ENCODE results near the gene NLRC3. TPM values are rescaled to one million over a fixed set of nuclear protein-coding genes. Genes with fewer than 3 reads are reported as not detected.

The NLRC3 gene
- total and polyA plus RNA-seq, 10 donors: 8.6 to 34.0 (median 25.3) TPM

- intact Hi-C loops (cut with DNase I; ENCODE audit: low total_unique reads): no loop called here
- no peaks in the 10 kb centered on the region for H3K27me3 ChIP-seq (replicated peaks in 1 of 7)
- H3K27ac ChIP-seq: no peak overlapping the region
- H3K4me1 ChIP-seq: no peaks in the 10 kb centered on the region
- no peaks in the 10 kb centered on the region for H3K9me3 ChIP-seq
- H3K4me3 ChIP-seq: no peak overlapping the region
- peaks cover 0 to 94% (median 44%) of the 10 kb centered on the region in 6 donors for H3K36me3 ChIP-seq
- WGBS, 5 donors: 96 to 97% (median 97%) methylated on average over 30 to 43 of the region's 43 CpGs
- peak; percentile 73 for DNase-seq
- TF ChIP-seq CTCF (IDR thresholded peaks at IDR 0.05 in 8 of 11, conservative IDR thresholded peaks at IDR 0.05 in 3 of 11): no peak
- no peak for TF ChIP-seq POLR2A (IDR thresholded peaks at IDR 0.05)
- peak in 1 of 3 donors; percentile 28 for TF ChIP-seq POLR2AphosphoS5 (IDR thresholded peaks at IDR 0.05)
Measured at GRCh38 chr16:3564130-3564888, 12.9 kb downstream of the NLRC3 start.

DNA sequence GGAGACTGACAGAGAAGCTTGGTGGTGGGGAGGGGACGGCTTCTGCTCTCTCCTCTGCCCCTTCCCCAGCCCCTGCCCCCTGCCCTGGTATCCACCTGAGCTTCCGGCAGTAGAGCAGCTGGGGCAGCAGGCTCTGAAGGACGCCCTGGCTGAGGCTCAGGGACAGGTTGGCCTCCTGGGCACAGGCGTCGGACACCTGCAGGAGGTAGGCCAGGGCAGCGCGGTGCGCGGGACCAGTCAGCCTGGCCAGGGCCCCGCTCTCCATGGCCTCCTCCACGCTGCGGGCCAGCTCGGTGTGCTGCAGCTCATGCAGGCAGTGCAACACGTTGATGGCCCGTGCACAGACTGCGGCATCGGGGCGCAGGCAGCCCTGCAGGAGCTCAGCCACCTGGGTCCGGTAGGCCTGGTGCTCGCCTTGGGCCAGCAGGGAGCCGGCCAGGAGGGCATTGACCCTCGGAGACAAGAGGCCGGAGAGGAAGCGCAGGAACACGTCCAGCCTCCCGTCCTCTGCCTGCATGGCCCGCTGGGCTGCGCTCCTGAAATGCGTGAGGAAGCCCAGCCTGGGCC is 14.2 kb downstream of the NLRC3 start:
- intact Hi-C loops (cut with DNase I; ENCODE audit: low total_unique reads): no loop called here
- Histone ChIP-seq H3K27me3 (replicated peaks in 1 of 7) (no peaks in the 10 kb centered on the region), H3K9me3 (no peaks in the 10 kb centered on the region), H3K36me3 (peaks cover 0 to 96% (median 44%) of the 10 kb centered on the region in 6 donors), H3K4me1 (no peaks in the 10 kb centered on the region), H3K27ac (no peak overlapping the region), H3K4me3 (no peak overlapping the region)
- DNase-seq: peak; percentile 67
- no peak for TF ChIP-seq POLR2AphosphoS5 (IDR thresholded peaks at IDR 0.05)
- TF ChIP-seq POLR2A (IDR thresholded peaks at IDR 0.05): no peak
- TF ChIP-seq CTCF (IDR thresholded peaks at IDR 0.05 in 8 of 11, conservative IDR thresholded peaks at IDR 0.05 in 3 of 11): no peak
- WGBS, 5 donors: 94 to 99% (median 96%) methylated on average over 22 to 29 of the region's 29 CpGs

DNA sequence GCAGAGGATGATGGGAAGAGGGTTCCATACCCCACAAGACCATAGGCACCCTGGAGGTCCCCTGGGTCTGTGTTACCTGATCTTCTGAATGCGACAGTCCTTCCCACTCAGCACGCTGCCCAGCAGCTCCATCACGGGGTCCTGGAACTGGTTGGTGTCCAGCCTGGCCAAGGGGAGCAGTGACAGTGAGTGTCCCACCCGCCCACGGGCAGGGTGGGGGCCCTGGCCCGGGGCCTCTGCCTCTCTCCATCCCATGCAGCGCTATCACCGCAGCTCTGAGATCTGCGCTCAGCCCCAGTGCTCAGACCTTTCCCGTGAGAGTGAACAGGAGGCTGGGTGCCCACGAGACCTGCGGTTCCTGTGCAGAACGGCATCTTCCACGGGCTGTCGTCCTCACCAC is 15.6 kb downstream of the NLRC3 start:
- Histone ChIP-seq H3K4me1 (no peaks in the 10 kb centered on the region), H3K27me3 (replicated peaks in 1 of 7) (no peaks in the 10 kb centered on the region), H3K4me3 (no peak overlapping the region), H3K36me3 (peaks cover 0 to 96% (median 55%) of the 10 kb centered on the region in 6 donors), H3K27ac (no peak overlapping the region), H3K9me3 (no peaks in the 10 kb centered on the region)
- intact Hi-C loops (cut with DNase I; ENCODE audit: low total_unique reads): no loop called here
- peak in 1 of 3 donors; percentile 52 for TF ChIP-seq POLR2AphosphoS5 (IDR thresholded peaks at IDR 0.05)
- TF ChIP-seq POLR2A (IDR thresholded peaks at IDR 0.05): no peak
- TF ChIP-seq CTCF (IDR thresholded peaks at IDR 0.05 in 8 of 11, conservative IDR thresholded peaks at IDR 0.05 in 3 of 11): no peak
- 91 to 97% (median 96%) methylated on average over 5 to 15 of the region's 15 CpGs for WGBS, 5 donors
- DNase-seq: peak; percentile 46

GRCh38 chr16:3554351-3554928 is 22.8 kb downstream of the NLRC3 start:
- H3K9me3 ChIP-seq: no peaks in the 10 kb centered on the region
- peaks cover 0 to 4% (median 0%) of the 10 kb centered on the region in 6 donors for H3K4me1 ChIP-seq
- H3K36me3 ChIP-seq: peaks cover 0 to 98% (median 54%) of the 10 kb centered on the region in 6 donors

More at GRCh38 chr16:3554351-3554928, 22.8 kb downstream of the NLRC3 start:
- no peak overlapping the region for H3K4me3 ChIP-seq
- DNase-seq: no peak
- no peak overlapping the region for H3K27ac ChIP-seq
- intact Hi-C loops (cut with DNase I; ENCODE audit: low total_unique reads): no loop called here
- no peaks in the 10 kb centered on the region for H3K27me3 ChIP-seq (replicated peaks in 1 of 7)
- no peak for TF ChIP-seq POLR2A (IDR thresholded peaks at IDR 0.05)
- no peak for TF ChIP-seq CTCF (IDR thresholded peaks at IDR 0.05 in 8 of 11, conservative IDR thresholded peaks at IDR 0.05 in 3 of 11)
- no peak for TF ChIP-seq POLR2AphosphoS5 (IDR thresholded peaks at IDR 0.05)
- WGBS, 5 donors: 91 to 97% (median 95%) methylated on average over 7 of the region's 7 CpGs
